Effector memory CD8-positive, alpha-beta T cell (primary cell): Measurements from ENCODE around the gene ZBTB8A.
"Not testable (repeated sequence)": the region's sequence is repeated elsewhere in the genome, so short reads cannot be mapped to it uniquely, and the experiment has no call there.

Source experiments
- ATAC-seq: fragments of 150-1000 bp; cut with Tn5 transposase; replicated peaks from 2 replicates; pipeline ENCODE4 v1.10.0; 2021; ENCODE audit warnings: mild to moderate bottlenecking, moderate library complexity
- DNase-seq, 3 experiments: peaks; one replicate each; pipeline ENCODE4 v3.0.0; 2021
- H3K27ac Mint-ChIP-seq, 2 donors: one replicate each; pipeline ENCODE4 v1.8.0; 2022; ENCODE audit warnings: mild to moderate bottlenecking in 2 of 2, mixed read lengths in 2 of 2, moderate library complexity in 2 of 2
- H3K27me3 Mint-ChIP-seq, 2 donors: one replicate each; pipeline ENCODE4 v1.8.0; 2022; ENCODE audit warnings: mixed read lengths in 2 of 2
- H3K36me3 Mint-ChIP-seq: one replicate; pipeline ENCODE4 v1.8.0; 2022; ENCODE audit warnings: mild to moderate bottlenecking, moderate library complexity, mixed read lengths; ENCODE audit not compliant: insufficient read depth
- H3K4me1 Mint-ChIP-seq, 2 donors: one replicate each; pipeline ENCODE4 v1.8.0; 2022; ENCODE audit warnings: low read depth in 2 of 2, mixed read lengths in 2 of 2
- H3K4me3 Mint-ChIP-seq, 2 donors: one replicate each; pipeline ENCODE4 v1.8.0; 2022; ENCODE audit warnings: mild to moderate bottlenecking in 2 of 2, mixed read lengths in 2 of 2, moderate library complexity in 2 of 2
- H3K9me3 Mint-ChIP-seq, 2 donors: one replicate each; pipeline ENCODE4 v1.8.0; 2022; ENCODE audit warnings: mixed read lengths in 2 of 2

ZBTB8A gene

DNA sequence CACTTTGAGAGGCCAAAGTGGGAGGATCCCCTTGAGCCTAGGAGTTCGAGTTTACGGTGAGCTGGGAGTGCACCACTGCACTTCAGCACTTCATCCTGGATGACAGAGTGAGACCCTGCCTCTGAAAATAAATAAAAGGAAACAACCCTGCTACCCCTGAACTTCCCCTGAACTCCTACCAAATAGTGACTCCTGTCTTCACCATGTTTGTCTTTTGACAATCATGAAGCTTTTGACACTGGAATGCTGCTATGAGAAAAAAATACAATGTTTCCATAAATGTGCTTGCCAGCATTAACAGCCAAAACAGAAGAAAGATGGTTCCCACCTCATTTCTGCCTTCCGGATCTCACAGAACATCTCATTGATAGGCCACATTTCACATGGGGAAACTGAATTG lies 10.4 kb downstream of the ZBTB8A start:
- Mint-ChIP-seq H3K36me3 (no peaks in the 10 kb centered on the region), H3K27me3 (peaks cover 7 to 17% of the 10 kb centered on the region in 2 donors), H3K9me3 (no peaks in the 10 kb centered on the region), H3K27ac (no peak overlapping the region), H3K4me1 (no peaks in the 10 kb centered on the region), H3K4me3 (no peak overlapping the region)
- ATAC-seq (no peak), DNase-seq (no peak)

DNA sequence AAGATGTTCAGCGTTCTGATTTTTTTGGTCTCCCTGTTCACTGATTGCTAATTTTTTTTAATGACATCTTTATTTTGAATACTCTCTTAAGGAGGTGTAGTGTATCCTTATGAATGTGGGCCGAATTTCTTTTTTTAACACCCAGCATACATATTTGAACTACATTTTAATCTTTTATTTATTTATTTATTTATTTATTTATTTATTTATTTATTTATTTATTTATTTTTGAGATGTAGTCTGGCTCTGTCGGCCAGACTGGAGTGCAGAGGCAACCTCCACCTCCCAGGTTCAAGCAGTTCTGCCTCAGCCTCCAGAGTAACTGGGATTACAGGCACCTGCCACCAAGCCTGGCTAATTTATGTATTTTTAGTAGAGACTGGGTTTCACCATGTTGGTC lies 15.1 kb downstream of the ZBTB8A start:
- no peak overlapping the region for H3K27ac Mint-ChIP-seq
- H3K36me3 Mint-ChIP-seq = no peaks in the 10 kb centered on the region
- H3K4me3 Mint-ChIP-seq = no peak overlapping the region
- H3K4me1 Mint-ChIP-seq = no peaks in the 10 kb centered on the region
- H3K9me3 Mint-ChIP-seq = no peaks in the 10 kb centered on the region
- DNase-seq (no peak), ATAC-seq (no peak)
- H3K27me3 Mint-ChIP-seq = peaks cover 0 to 8% of the 10 kb centered on the region in 2 donors

DNA sequence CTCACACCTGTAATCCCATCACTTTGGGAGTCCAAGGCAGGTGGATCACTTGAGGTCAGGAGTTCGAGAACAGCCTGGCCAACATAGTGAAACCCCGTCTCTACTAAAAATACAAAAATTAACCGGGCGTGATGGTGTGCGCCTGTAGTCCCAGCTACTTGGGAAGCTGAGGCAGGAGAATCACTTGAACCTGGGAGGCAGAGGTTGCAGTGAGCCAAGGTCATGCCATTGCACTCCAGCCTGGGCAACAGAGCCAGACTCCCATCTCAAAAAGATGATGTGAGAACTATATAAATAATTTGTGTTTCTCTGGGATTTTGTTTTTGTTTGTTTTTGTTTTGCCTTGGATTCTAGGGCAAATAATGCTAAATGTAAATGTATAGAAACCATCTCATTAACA lies 17.8 kb downstream of the ZBTB8A start:
- DNase-seq, H3K4me3 Mint-ChIP-seq: not testable (repeated sequence)

DNA sequence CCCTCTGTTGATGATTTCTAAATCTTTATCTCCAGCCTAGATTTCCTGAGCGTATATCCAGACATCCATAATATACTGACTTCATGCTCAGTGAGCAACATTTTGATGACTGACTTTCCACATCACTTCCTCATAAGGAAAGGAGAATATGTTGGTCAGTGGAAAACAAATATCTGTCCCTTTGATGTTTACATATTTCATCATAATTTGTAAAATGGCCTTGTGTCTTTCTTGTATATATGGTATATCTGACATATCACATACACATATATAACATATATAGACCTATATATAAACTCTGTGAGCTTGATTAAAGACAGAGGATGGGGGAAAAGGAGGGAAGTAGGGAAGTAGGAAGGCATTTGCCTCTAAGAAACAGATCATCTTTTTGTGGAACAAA lies 18.6 kb downstream of the ZBTB8A start:
- ATAC-seq (no peak), DNase-seq (no peak)
- Mint-ChIP-seq H3K9me3 (no peaks in the 10 kb centered on the region), H3K27me3 (peaks cover 0 to 9% of the 10 kb centered on the region in 2 donors), H3K4me1 (no peaks in the 10 kb centered on the region), H3K36me3 (no peaks in the 10 kb centered on the region), H3K27ac (no peak overlapping the region), H3K4me3 (no peak overlapping the region)

More for the DNA sequence above, 17.8 kb downstream of the ZBTB8A start:
- H3K4me1 Mint-ChIP-seq, H3K9me3 Mint-ChIP-seq, H3K36me3 Mint-ChIP-seq, ATAC-seq, H3K27me3 Mint-ChIP-seq, H3K27ac Mint-ChIP-seq: not testable (repeated sequence)

DNA sequence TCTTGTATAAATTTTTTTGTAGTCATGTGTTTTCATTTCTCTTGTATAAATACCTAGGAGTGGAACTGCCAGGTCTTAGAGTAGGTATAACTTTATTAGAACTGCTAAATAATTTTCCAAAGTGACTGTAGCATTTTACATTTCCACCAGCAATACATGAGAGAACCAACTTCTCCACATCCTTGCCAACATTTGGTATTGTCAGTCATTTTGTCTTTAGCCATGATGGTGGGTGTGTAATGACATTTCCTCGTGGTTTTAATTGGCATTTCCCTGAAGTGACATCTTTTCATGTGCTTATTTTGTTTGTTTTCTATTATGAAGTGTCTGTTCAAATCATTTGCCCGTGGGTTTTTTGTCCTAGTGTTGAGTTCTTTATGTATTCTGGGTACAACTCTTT lies 29.7 kb downstream of the ZBTB8A start:
- ATAC-seq (no peak), DNase-seq (no peak)
- Mint-ChIP-seq H3K4me1 (no peaks in the 10 kb centered on the region), H3K4me3 (no peak overlapping the region), H3K9me3 (no peaks in the 10 kb centered on the region), H3K36me3 (no peaks in the 10 kb centered on the region), H3K27ac (no peak overlapping the region), H3K27me3 (no peaks in the 10 kb centered on the region)

DNA sequence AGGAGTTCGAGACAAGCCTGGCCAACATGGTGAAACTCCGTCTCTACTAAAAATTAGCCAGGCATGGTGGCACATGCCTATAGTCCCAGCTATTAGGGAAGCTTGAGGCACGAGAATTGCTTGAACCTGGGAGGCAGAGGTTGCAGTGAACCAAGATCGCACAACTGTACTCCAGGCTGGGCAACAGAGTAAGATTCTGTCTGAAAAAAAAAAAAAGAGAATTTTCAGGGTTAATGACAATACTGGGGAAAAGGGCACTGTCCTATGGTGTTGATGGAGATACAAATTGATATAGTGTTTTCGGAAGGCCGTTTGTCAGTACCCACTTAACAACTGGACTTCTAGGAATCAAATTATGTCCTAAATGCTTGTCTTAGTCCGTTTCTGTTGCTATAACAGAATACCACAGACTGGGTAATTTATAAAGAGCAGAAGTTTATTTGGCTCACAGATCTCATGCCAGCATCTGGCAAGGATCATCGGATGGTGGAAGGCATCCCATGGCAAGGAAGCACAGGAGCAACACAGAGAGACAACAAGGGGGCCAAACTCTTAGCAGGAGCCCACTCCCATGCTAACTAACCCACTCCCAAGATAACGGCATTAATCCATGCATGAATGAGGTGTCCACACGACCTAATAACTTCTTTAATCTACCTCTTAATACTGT lies 41.3 kb downstream of the ZBTB8A start:
- DNase-seq (no peak), ATAC-seq (no peak)

DNA sequence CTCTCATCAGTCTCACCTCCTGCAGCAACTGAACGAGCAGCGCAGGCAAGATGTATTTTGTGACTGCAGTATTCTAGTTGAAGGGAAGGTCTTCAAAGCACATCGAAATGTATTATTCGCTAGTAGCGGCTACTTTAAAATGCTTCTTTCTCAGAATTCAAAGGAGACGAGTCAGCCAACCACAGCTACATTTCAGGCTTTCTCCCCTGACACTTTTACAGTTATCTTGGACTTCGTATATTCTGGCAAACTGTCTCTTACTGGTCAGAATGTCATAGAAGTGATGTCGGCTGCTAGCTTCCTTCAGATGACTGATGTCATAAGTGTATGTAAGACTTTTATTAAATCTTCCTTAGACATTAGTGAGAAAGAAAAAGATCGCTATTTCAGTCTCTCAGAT lies 53.7 kb downstream of the ZBTB8A start:
- DNase-seq (no peak), ATAC-seq (no peak)
- no peaks in the 10 kb centered on the region for H3K9me3 Mint-ChIP-seq
- no peaks in the 10 kb centered on the region for H3K36me3 Mint-ChIP-seq
- no peak overlapping the region for H3K4me3 Mint-ChIP-seq
- no peaks in the 10 kb centered on the region for H3K27me3 Mint-ChIP-seq
- no peaks in the 10 kb centered on the region for H3K4me1 Mint-ChIP-seq
- H3K27ac Mint-ChIP-seq = no peak overlapping the region

More for the DNA sequence above, 41.3 kb downstream of the ZBTB8A start:
- H3K9me3 Mint-ChIP-seq = no peaks in the 10 kb centered on the region
- H3K36me3 Mint-ChIP-seq = peaks cover 2% of the 10 kb centered on the region
- H3K4me3 Mint-ChIP-seq = no peak overlapping the region
- H3K27ac Mint-ChIP-seq = no peak overlapping the region
- H3K4me1 Mint-ChIP-seq = no peaks in the 10 kb centered on the region
- no peaks in the 10 kb centered on the region for H3K27me3 Mint-ChIP-seq

DNA sequence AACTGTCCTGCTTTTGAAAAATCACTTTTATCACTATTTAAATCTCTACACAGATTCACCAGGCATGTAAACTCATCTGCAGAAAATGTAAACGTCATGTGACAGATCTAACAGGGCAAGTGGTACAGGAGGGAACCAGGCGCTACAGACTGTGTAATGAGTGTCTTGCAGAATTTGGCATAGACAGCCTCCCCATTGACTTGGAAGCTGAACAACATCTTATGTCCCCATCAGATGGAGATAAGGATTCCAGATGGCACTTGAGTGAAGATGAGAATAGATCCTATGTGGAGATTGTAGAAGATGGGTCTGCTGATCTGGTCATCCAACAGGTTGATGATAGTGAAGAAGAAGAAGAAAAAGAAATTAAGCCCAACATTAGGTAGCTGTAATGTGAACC lies 60.8 kb downstream of the ZBTB8A start:
- no peaks in the 10 kb centered on the region for H3K9me3 Mint-ChIP-seq
- DNase-seq (no peak), ATAC-seq (no peak)
- H3K27me3 Mint-ChIP-seq = no peaks in the 10 kb centered on the region
- H3K4me3 Mint-ChIP-seq = no peak overlapping the region
- no peak overlapping the region for H3K27ac Mint-ChIP-seq
- no peaks in the 10 kb centered on the region for H3K4me1 Mint-ChIP-seq
- no peaks in the 10 kb centered on the region for H3K36me3 Mint-ChIP-seq

DNA sequence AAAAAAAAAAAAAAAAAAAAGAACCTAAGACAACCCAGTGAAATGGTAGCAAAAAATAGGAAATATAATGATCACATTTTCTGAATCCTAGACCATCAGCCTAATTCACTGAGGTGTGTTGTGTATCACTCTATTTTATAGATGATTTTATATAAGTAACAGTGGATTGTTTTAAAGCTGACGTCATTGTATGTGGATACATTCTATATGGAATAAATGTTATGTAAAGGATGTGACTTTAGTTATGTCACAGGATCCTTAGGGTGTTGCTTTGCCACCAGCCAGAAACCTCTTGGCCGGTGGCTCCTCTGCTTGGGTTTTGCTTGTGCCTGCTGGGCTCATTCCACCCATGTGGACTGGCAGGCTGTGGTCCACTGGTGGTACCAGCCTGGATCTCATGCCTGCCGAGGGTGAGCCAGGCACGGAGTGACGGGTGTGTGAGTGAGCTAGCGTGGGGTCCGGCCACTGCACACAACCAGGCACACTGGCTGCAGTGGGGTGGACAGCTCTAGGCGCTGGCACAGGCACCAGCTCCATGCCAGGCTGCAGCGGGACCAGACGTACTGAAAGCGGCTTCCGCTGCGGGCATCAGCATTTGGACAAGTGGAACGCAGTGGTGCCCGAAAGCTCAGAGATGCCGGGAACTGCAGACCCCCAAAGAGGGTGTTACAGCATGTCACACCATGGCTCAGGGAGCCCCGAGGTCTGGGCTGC lies 66.6 kb downstream of the ZBTB8A start:
- Mint-ChIP-seq H3K4me1 (no peaks in the 10 kb centered on the region), H3K4me3 (no peak overlapping the region), H3K36me3 (peaks cover 2% of the 10 kb centered on the region), H3K9me3 (no peaks in the 10 kb centered on the region), H3K27ac (no peak overlapping the region), H3K27me3 (no peaks in the 10 kb centered on the region)
- no peak for DNase-seq
- no peak for ATAC-seq

DNA sequence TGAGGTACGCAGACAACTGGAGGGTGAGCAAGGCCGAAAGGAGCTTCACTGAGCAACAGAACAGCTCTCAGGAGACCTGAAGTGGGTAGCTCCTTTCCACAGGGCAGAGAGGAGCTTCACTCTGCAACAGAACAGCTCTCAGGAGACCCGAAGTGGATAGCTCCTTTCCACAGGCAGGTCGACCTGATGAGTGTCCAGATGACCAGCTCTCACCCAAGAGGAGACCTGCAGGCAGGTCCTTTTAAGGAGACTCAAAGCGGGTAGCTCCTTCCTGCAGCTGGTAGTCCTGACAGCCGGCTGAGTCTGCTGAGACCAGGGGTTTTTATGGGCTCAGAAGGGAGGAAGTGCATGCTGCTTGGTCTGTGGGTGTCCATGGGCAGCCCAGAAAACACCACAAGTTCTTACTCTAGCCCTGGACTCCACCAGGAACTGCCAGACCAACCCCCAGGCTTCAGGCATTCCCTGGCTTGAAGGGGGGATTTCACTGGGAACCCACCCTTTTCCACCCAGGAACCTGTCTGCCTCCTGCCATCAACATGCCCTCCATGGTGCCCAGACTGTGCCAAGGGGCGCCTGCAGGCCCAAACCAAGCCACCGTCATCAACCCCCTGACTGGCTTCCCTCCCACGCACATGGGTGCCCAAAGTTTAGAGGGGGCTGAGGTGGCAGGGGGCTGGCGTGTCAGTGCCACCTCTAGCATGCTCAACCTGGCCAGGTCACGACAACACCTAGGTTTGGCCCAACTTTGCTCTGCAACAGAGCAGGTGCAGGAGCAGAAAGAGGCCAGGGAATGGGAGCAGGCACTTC lies 67.5 kb downstream of the ZBTB8A start:
- ATAC-seq (no peak), DNase-seq (no peak)
- Mint-ChIP-seq H3K4me3 (no peak overlapping the region), H3K4me1 (no peaks in the 10 kb centered on the region), H3K36me3 (peaks cover 2% of the 10 kb centered on the region), H3K27ac (no peak overlapping the region), H3K9me3 (no peaks in the 10 kb centered on the region), H3K27me3 (no peaks in the 10 kb centered on the region)

DNA sequence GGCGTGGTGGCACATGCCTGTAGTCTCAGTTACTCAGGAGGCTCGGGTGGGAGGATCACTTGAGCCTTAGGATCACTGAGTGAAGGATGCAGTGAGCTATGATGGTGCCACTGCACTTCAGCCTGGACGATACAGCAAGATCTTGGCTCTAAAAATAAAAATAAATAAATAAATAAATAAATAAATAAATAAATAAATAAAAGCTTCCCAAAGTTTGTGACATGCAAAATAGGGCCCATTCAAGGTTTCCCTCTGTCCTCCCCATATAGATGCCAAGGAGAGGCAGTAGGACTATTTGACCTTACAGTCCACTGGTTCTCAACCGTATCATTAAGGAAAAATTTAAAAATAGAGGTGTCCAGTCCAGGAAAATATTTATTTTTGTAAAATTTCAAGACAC lies 70.0 kb downstream of the ZBTB8A start:
- ATAC-seq (no peak), DNase-seq (no peak)
- H3K4me1 Mint-ChIP-seq = peaks cover 5% of the 10 kb centered on the region in 2 donors
- H3K36me3 Mint-ChIP-seq = peaks cover 2% of the 10 kb centered on the region
- H3K9me3 Mint-ChIP-seq = no peaks in the 10 kb centered on the region
- no peak overlapping the region for H3K27ac Mint-ChIP-seq
- H3K27me3 Mint-ChIP-seq = no peaks in the 10 kb centered on the region
- H3K4me3 Mint-ChIP-seq = no peak overlapping the region

DNA sequence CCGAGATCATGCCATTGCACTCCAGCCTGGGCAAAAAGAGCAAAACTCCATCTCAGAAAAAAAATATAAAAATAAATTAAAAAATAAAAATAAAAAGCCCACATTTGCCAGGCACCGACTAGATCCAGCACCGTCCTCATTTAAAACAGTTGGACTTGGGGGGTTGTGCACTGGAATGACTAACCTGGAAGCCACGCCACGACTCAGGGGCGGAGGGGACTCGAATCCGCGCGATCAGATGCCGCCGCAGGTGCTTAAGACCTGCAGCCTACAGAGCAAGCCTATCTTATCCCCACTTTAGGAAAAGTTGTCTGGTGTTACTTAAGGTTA lies 72.6 kb downstream of the ZBTB8A start:
- DNase-seq (no peak), ATAC-seq (no peak)
- Mint-ChIP-seq H3K4me3 (peak overlapping the region; percentile 63 to 65), H3K36me3 (peaks cover 2% of the 10 kb centered on the region), H3K4me1 (peaks cover 5% of the 10 kb centered on the region in 2 donors), H3K27ac (peak overlapping the region in 1 of 2 donors; percentile 44), H3K27me3 (no peaks in the 10 kb centered on the region), H3K9me3 (no peaks in the 10 kb centered on the region)

DNA sequence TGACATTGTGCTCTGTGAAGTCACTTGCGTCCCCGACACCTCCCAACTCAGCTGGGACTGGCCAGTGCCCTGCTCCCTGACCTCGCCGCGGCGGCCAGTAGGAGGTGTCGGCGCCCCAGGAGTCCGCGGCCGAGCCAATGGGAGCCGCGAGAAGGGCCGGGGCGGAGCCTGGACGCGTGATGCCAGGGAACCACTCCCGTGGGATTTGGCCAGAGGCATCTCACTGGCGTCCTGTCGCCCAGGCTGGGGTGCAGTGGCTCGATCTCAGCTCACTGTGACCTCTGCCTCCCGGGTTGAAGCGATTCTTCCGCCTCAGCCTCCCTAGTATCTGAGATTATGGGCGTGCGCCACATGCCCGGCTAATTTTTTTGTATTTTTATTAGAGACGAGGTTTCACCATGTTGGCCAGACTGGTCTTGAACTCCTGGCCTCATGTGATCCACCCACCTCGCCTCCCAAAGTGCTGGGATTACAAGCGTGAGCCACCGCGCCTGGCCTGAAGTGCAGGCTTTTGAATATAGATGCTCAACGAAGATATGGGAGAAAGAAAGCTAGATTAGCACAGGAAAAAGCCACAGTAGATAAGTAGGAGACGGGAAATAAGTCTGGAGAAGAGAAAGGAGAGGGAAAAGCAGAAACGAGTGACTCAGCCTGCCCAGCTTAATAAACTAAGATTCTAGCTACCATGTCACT lies 73.1 kb downstream of the ZBTB8A start:
- Mint-ChIP-seq H3K27me3 (no peaks in the 10 kb centered on the region), H3K9me3 (no peaks in the 10 kb centered on the region), H3K4me1 (peaks cover 5% of the 10 kb centered on the region in 2 donors), H3K27ac (peak overlapping the region; percentile 44 to 79), H3K4me3 (peak overlapping the region; percentile 63 to 65), H3K36me3 (peaks cover 2% of the 10 kb centered on the region)
- peak; percentile 81 for ATAC-seq
- peak; percentile 7 to 19 (median 8) for DNase-seq
